SK-N-SH treated with all-trans-retinoic acid at 6 μM for 48 hours (cell line): ENCODE data around the gene ASTN2.

ENCODE experiments used
- ATAC-seq: fragments of 200-7000 bp; cut with Tn5 transposase; 3 replicates; pipeline ENCODE4 v1.9.1; 2020; ENCODE audit warnings: mild to moderate bottlenecking, moderate library complexity
- ARNTL ChIP-seq: fragments of 450-650 bp; formaldehyde crosslinking; IDR thresholded peaks from 2 replicates; pipeline ENCODE4 v1.5.0; 2020; ENCODE audit warnings: low read depth, mild to moderate bottlenecking, moderate library complexity, borderline replicate concordance
- CREB5 ChIP-seq: fragments of 250-450 bp; sonication (Bioruptor Pico); IDR thresholded peaks from 2 replicates; pipeline ENCODE4 v1.5.1; 2020; ENCODE audit warnings: low read depth, mild to moderate bottlenecking, moderate library complexity
- CSDC2 ChIP-seq: fragments of 250-450 bp; sonication (Bioruptor Pico); IDR thresholded peaks from 2 replicates; pipeline ENCODE4 v1.5.0; 2020; ENCODE audit warnings: mild to moderate bottlenecking, moderate library complexity
- CSRNP3 ChIP-seq: fragments of 250-450 bp; sonication (Bioruptor Pico); IDR thresholded peaks from 2 replicates; pipeline ENCODE4 v1.5.1; 2021; ENCODE audit warnings: mild to moderate bottlenecking, moderate library complexity
- GLIS3 ChIP-seq: fragments of 250-450 bp; sonication (Bioruptor Pico); IDR thresholded peaks from 2 replicates; pipeline ENCODE4 v1.5.0; 2020; ENCODE audit warnings: mild to moderate bottlenecking, moderate library complexity
- ISL1 ChIP-seq: fragments of 250-450 bp; sonication (Bioruptor Pico); IDR thresholded peaks from 2 replicates; pipeline ENCODE4 v2.1.2; 2022; ENCODE audit warnings: mild to moderate bottlenecking, moderate library complexity
- PATZ1 ChIP-seq: fragments of 250-450 bp; sonication (Bioruptor Pico); IDR thresholded peaks from 2 replicates; pipeline ENCODE4 v1.8.0; 2020; ENCODE audit warnings: mild to moderate bottlenecking, moderate library complexity, borderline replicate concordance
- POU6F1 ChIP-seq: fragments of 250-450 bp; sonication (Bioruptor Pico); IDR thresholded peaks from 2 replicates; pipeline ENCODE4 v1.8.0; 2021; ENCODE audit warnings: low read depth, mild to moderate bottlenecking, moderate library complexity, borderline replicate concordance
- PPARA ChIP-seq: fragments of 250-450 bp; sonication (Bioruptor Pico); IDR thresholded peaks from 2 replicates; pipeline ENCODE4 v1.5.0; 2020; ENCODE audit warnings: mild to moderate bottlenecking, borderline replicate concordance
- RARB ChIP-seq: fragments of 250-450 bp; sonication (Bioruptor Pico); IDR thresholded peaks from 2 replicates; pipeline ENCODE4 v1.8.0; 2021; ENCODE audit warnings: mild to moderate bottlenecking, moderate library complexity
- SNAI2 ChIP-seq: fragments of 250-450 bp; sonication (Bioruptor Pico); IDR thresholded peaks from 2 replicates; pipeline ENCODE4 v1.5.0; 2020; ENCODE audit warnings: mild to moderate bottlenecking, moderate library complexity
- TCF4 ChIP-seq: fragments of 250-450 bp; sonication (Bioruptor Pico); IDR thresholded peaks from 2 replicates; pipeline ENCODE4 v1.8.0; 2021; ENCODE audit warnings: mild to moderate bottlenecking, moderate library complexity, borderline replicate concordance
- TSHZ2 ChIP-seq: fragments of 250-450 bp; sonication (Bioruptor Pico); IDR thresholded peaks from 2 replicates; pipeline ENCODE4 v1.5.0; 2020; ENCODE audit warnings: mild to moderate bottlenecking, moderate library complexity
- ZC3H10 ChIP-seq: fragments of 250-450 bp; sonication (Bioruptor Pico); IDR thresholded peaks from 2 replicates; pipeline ENCODE4 v1.5.1; 2021; ENCODE audit warnings: mild to moderate bottlenecking, moderate library complexity
- ZFP3 ChIP-seq: fragments of 250-450 bp; sonication (Bioruptor Pico); IDR thresholded peaks from 2 replicates; pipeline ENCODE4 v1.5.0; 2020; ENCODE audit warnings: mild to moderate bottlenecking, moderate library complexity
- ZFP30 ChIP-seq: fragments of 450-650 bp; formaldehyde crosslinking; IDR thresholded peaks from 2 replicates; pipeline ENCODE4 v1.5.0; 2022; ENCODE audit warnings: mild to moderate bottlenecking, moderate library complexity
- ZNF565 ChIP-seq: fragments of 450-650 bp; formaldehyde crosslinking; conservative IDR thresholded peaks from 2 replicates; pipeline ENCODE4 v1.5.0; 2020; ENCODE audit warnings: low read depth, mild to moderate bottlenecking, moderate library complexity
- ZNF70 ChIP-seq: fragments of 450-650 bp; formaldehyde crosslinking; IDR thresholded peaks from 2 replicates; pipeline ENCODE4 v1.5.0; 2020; ENCODE audit warnings: mild to moderate bottlenecking, moderate library complexity
- ZNF8 ChIP-seq: fragments of 450-650 bp; formaldehyde crosslinking; IDR thresholded peaks from 2 replicates; pipeline ENCODE4 v1.5.0; 2020; ENCODE audit warnings: mild to moderate bottlenecking, moderate library complexity

Gene ASTN2

GRCh38 chr9:117156771-117157535 lies 257.9 kb downstream of the ASTN2 start:
- TF ChIP-seq PATZ1 (CRISPR knock-in tag) (no peak), ZC3H10 (no peak), ARNTL (no peak), CSDC2 (CRISPR knock-in tag) (no peak)
- ATAC-seq: no peak

- ATAC-seq: no peak
- no peak for TF ChIP-seq ZNF565 (CRISPR knock-in tag)
- TF ChIP-seq TCF4 (CRISPR knock-in tag): no peak
- TF ChIP-seq ZFP3 (CRISPR knock-in tag): no peak
- TF ChIP-seq PPARA: no peak
- TF ChIP-seq RARB (CRISPR knock-in tag): no peak
- TF ChIP-seq SNAI2 (CRISPR knock-in tag): no peak
- no peak for TF ChIP-seq CSRNP3
Measured at GRCh38 chr9:117156144-117156688, 258.6 kb downstream of the ASTN2 start.

- no peak for ATAC-seq
- TF ChIP-seq CREB5 (CRISPR knock-in tag) (no peak), CSRNP3 (no peak), SNAI2 (CRISPR knock-in tag) (no peak), PPARA (no peak), ISL1 (CRISPR knock-in tag) (no peak), GLIS3 (CRISPR knock-in tag) (no peak), ZNF70 (CRISPR knock-in tag) (no peak), CSDC2 (CRISPR knock-in tag) (no peak), TSHZ2 (CRISPR knock-in tag) (no peak), ZFP3 (CRISPR knock-in tag) (no peak), ZNF8 (CRISPR knock-in tag) (no peak), TCF4 (CRISPR knock-in tag) (no peak), RARB (CRISPR knock-in tag) (no peak), ZC3H10 (no peak)
- TF ChIP-seq, all 23 proteins: peak for 0
Measured at GRCh38 chr9:117153021-117153420, 261.8 kb downstream of the ASTN2 start.

GRCh38 chr9:117151716-117152115 lies 263.1 kb downstream of the ASTN2 start:
- ATAC-seq: no peak
- TF ChIP-seq TSHZ2 (CRISPR knock-in tag) (no peak), POU6F1 (CRISPR knock-in tag) (no peak), ZC3H10 (no peak), ZFP30 (CRISPR knock-in tag) (no peak), ZNF70 (CRISPR knock-in tag) (no peak), RARB (CRISPR knock-in tag) (no peak), PPARA (no peak)
